Stimulated activated CD4-positive, alpha-beta T cell treated with anti-CD3 and anti-CD28 coated beads, Interleukin-4, amount 100 ng/mL, for 24 hours (primary cell): ENCODE results near the gene ZER1.
"Not testable (repeated sequence)": the region's sequence is repeated elsewhere in the genome, so short reads cannot be mapped to it uniquely, and the experiment has no call there.

Experiments used
- DNase-seq: peaks from one replicate; pipeline ENCODE4 v3.0.0-alpha.2; 2020

Gene ZER1

GRCh38 chr9:128786681-128787601 lies 15.2 kb upstream of the ZER1 start, which contains the start of gene TBC1D13:
Gene TBC1D13, plus strand, starts transcription at chr9:128787253. Its CDS starts 101 bp downstream, at chr9:128787354.
- peak; percentile 88 for DNase-seq

GRCh38 chr9:128785427-128785826 lies 13.7 kb upstream of the ZER1 start:
- DNase-seq: no peak

- no peak for DNase-seq
Observed at GRCh38 chr9:128782669-128783068, 10.9 kb upstream of the ZER1 start.

GRCh38 chr9:128781187-128782070 lies 9.7 kb upstream of the ZER1 start:
- DNase-seq: no peak

GRCh38 chr9:128780093-128780492 lies 8.4 kb upstream of the ZER1 start:
- not testable (repeated sequence) for DNase-seq

- DNase-seq: no peak
Observed at GRCh38 chr9:128774804-128775203, 3.1 kb upstream of the ZER1 start.

GRCh38 chr9:128773049-128773448 lies 1.3 kb upstream of the ZER1 start:
- DNase-seq: no peak

GRCh38 chr9:128771094-128771721 lies 519 bp downstream of the ZER1 start:
- no peak for DNase-seq

GRCh38 chr9:128770286-128771030 lies 1.3 kb downstream of the ZER1 start:
- no peak for DNase-seq

GRCh38 chr9:128768606-128769005 lies 3.1 kb downstream of the ZER1 start:
- DNase-seq: no peak

- DNase-seq: no peak
Observed at GRCh38 chr9:128765499-128765898, 6.2 kb downstream of the ZER1 start.

GRCh38 chr9:128764361-128764760 lies 7.4 kb downstream of the ZER1 start:
- no peak for DNase-seq

- DNase-seq: no peak
Observed at GRCh38 chr9:128762671-128763449, 8.9 kb downstream of the ZER1 start.

GRCh38 chr9:128757602-128758001 lies 14.1 kb downstream of the ZER1 start:
- no peak for DNase-seq

GRCh38 chr9:128753627-128754026 lies 18.1 kb downstream of the ZER1 start:
- DNase-seq: no peak

GRCh38 chr9:128750926-128751595 lies 20.7 kb downstream of the ZER1 start:
- no peak for DNase-seq

GRCh38 chr9:128747241-128747640 lies 24.5 kb downstream of the ZER1 start:
- DNase-seq: no peak

GRCh38 chr9:128743421-128743820 lies 28.3 kb downstream of the ZER1 start:
- DNase-seq: no peak

GRCh38 chr9:128742401-128742800 lies 29.3 kb downstream of the ZER1 start:
- DNase-seq: no peak

GRCh38 chr9:128735373-128735772 lies 36.4 kb downstream of the ZER1 start:
- no peak for DNase-seq

GRCh38 chr9:128733256-128733655 lies 38.5 kb downstream of the ZER1 start:
- DNase-seq: no peak
